Neural crest cell (in vitro differentiated cells): Measurements from ENCODE around the gene FBXL2. TPM values are rescaled to one million over a fixed set of nuclear protein-coding genes. Genes with fewer than 3 reads are reported as not detected.

Experiments used
- DNase-seq: peaks from one replicate; pipeline ENCODE4 v3.0.0; 2021; ENCODE audit warnings: low read depth, mixed read lengths, low spot score
- H3K27ac Mint-ChIP-seq: one replicate; pipeline ENCODE4 v1.8.0; 2021; ENCODE audit warnings: mild to moderate bottlenecking, mixed read lengths; ENCODE audit not compliant: unreplicated experiment
- H3K27me3 Mint-ChIP-seq: 2 replicates; pipeline ENCODE4 v1.8.0; 2021; ENCODE audit warnings: low read depth, mild to moderate bottlenecking, mixed read lengths
- H3K36me3 Mint-ChIP-seq: 2 replicates; pipeline ENCODE4 v1.8.0; 2021; ENCODE audit warnings: low read depth, mild to moderate bottlenecking, mixed read lengths
- H3K4me1 Mint-ChIP-seq: 2 replicates; pipeline ENCODE4 v1.8.0; 2021; ENCODE audit warnings: mixed read lengths
- H3K4me3 Mint-ChIP-seq: one replicate; pipeline ENCODE4 v1.8.0; 2021; ENCODE audit warnings: mild to moderate bottlenecking, mixed read lengths
- H3K9me3 Mint-ChIP-seq: 2 replicates; pipeline ENCODE4 v1.8.0; 2021; ENCODE audit warnings: mixed read lengths
- total RNA-seq: library from RNA; stranded (reverse); gene quantifications from 2 replicates; pipeline ENCODE4 v1.2.1, GENCODE V29; 2021
- TF ChIP-seq, protein P1 (sequence below): fragments of 200-600 bp; sonication (generic); conservative IDR thresholded peaks from 2 replicates; pipeline ENCODE4 v1.5.0; 2021; ENCODE audit warnings: antibody characterized with exemption, mild to moderate bottlenecking

The FBXL2 gene
- total RNA-seq, 1 donor from 2014 or later, result 11.4 TPM

DNA sequence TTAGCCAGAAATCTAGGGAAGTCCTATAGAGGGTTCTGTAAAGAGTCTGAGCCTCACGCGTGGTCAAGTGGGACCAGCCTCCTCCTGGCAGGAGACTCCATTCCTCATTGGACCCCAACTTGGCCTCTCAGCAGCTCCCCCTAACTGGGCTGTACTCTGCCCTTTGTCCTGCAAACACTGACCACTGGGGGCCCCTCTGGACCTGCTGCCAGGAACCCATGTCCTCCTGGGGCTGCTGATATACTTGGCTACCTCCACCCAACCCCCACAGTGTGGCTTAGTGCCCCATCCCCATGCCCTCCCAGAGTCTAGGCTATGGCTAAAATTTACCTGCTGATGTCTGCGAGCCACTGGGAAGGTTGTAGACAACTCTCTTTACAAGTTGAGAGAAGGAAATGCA lies 100.2 kb downstream of the FBXL2 start:
- no peak overlapping the region for H3K4me3 Mint-ChIP-seq

DNA sequence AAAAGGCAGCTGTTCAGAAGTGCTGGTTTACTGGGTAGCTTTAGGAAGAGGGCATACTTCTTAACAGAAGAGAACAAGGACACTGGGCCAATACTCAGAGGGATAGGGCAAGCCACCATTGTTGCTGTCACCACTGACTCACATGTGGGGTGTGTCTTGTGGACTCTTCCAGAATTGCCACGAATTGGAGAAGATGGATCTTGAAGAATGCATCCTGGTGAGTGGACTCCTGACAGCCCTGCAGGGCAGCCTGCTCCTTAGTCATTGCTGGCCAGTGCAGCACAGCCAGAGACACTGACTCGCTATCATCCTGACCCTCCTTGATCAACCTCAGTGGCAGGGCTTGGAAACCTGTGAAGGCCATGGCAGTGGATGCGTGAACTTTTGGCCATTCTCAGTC lies 100.7 kb downstream of the FBXL2 start:
- H3K36me3 Mint-ChIP-seq, result peaks cover 9% of the 10 kb centered on the region
- DNase-seq, result no peak
- H3K4me3 Mint-ChIP-seq, result no peak overlapping the region
- H3K27ac Mint-ChIP-seq, result no peak overlapping the region
- H3K9me3 Mint-ChIP-seq, result no peaks in the 10 kb centered on the region
- H3K4me1 Mint-ChIP-seq, result no peaks in the 10 kb centered on the region
- H3K27me3 Mint-ChIP-seq, result no peaks in the 10 kb centered on the region
- TF ChIP-seq, protein P1, sequence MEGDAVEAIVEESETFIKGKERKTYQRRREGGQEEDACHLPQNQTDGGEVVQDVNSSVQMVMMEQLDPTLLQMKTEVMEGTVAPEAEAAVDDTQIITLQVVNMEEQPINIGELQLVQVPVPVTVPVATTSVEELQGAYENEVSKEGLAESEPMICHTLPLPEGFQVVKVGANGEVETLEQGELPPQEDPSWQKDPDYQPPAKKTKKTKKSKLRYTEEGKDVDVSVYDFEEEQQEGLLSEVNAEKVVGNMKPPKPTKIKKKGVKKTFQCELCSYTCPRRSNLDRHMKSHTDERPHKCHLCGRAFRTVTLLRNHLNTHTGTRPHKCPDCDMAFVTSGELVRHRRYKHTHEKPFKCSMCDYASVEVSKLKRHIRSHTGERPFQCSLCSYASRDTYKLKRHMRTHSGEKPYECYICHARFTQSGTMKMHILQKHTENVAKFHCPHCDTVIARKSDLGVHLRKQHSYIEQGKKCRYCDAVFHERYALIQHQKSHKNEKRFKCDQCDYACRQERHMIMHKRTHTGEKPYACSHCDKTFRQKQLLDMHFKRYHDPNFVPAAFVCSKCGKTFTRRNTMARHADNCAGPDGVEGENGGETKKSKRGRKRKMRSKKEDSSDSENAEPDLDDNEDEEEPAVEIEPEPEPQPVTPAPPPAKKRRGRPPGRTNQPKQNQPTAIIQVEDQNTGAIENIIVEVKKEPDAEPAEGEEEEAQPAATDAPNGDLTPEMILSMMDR, result no peak

More for the DNA sequence above, 100.2 kb downstream of the FBXL2 start:
- H3K27ac Mint-ChIP-seq, result no peak overlapping the region
- TF ChIP-seq, protein P1, result no peak
- H3K36me3 Mint-ChIP-seq, result peaks cover 10% of the 10 kb centered on the region
- no peaks in the 10 kb centered on the region for H3K9me3 Mint-ChIP-seq
- no peak for DNase-seq
- H3K27me3 Mint-ChIP-seq, result no peaks in the 10 kb centered on the region
- no peaks in the 10 kb centered on the region for H3K4me1 Mint-ChIP-seq

DNA sequence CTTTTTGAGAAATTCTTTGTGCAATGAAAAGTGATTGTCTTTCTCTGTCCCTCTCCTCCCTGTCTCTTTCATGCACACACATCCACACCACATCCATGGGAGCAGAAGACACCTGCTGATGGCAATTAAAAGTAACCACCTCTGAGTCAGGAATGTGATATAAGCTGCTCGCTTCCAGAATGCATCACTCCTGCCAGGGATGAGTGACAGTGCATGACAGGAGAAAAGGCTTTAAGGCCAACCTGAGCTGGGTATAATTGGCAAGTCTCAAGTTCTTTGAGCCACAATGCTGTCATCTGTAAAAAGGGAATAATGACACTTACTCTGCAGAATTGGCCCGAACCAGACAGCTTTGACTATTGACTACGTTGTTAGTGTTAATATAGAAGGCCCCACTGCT lies 103.4 kb downstream of the FBXL2 start:
- Mint-ChIP-seq H3K9me3 (no peaks in the 10 kb centered on the region), H3K27ac (peak overlapping the region; percentile 35), H3K27me3 (no peaks in the 10 kb centered on the region), H3K4me3 (no peak overlapping the region), H3K4me1 (no peaks in the 10 kb centered on the region), H3K36me3 (peaks cover 10% of the 10 kb centered on the region)
- no peak for DNase-seq
- TF ChIP-seq, protein P1, result no peak

DNA sequence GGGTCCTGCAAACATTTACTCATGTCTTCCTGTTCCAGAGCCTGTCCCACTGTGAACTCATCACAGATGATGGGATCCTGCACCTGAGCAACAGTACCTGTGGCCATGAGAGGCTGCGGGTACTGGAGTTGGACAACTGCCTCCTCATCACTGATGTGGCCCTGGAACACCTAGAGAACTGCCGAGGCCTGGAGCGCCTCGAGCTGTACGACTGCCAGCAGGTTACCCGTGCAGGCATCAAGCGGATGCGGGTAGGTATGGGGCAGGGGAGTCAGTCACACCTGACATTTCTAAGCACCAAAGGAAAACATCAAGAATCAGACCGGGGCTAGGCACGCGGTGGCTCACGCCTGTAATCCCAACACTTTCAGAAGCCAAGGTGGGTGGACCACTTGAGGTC lies 106.7 kb downstream of the FBXL2 start:
- Mint-ChIP-seq H3K4me1 (no peaks in the 10 kb centered on the region), H3K36me3 (peaks cover 8% of the 10 kb centered on the region), H3K27me3 (no peaks in the 10 kb centered on the region), H3K4me3 (no peak overlapping the region), H3K27ac (no peak overlapping the region), H3K9me3 (no peaks in the 10 kb centered on the region)
- TF ChIP-seq, protein P1, result no peak
- no peak for DNase-seq

DNA sequence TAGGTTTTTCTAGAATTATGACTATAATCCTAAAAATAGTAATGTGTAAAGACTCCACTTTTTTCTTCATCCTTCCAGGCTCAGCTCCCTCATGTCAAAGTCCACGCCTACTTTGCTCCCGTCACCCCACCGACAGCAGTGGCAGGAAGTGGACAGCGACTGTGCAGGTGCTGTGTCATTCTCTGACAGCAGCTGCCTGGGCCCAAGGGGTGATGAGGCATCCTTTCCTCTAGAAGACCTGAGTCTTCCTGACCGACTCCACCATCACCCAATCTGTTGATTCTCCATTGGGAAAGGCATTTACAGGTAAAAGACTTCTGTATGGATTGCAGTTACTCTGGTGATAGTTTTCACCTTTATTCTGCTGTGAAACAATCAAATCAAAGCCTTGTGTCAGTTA lies 108.2 kb downstream of the FBXL2 start:
- Mint-ChIP-seq H3K27me3 (no peaks in the 10 kb centered on the region), H3K36me3 (peaks cover 11% of the 10 kb centered on the region), H3K27ac (no peak overlapping the region), H3K4me1 (no peaks in the 10 kb centered on the region), H3K9me3 (no peaks in the 10 kb centered on the region), H3K4me3 (no peak overlapping the region)
- no peak for DNase-seq
- TF ChIP-seq, protein P1, result no peak

DNA sequence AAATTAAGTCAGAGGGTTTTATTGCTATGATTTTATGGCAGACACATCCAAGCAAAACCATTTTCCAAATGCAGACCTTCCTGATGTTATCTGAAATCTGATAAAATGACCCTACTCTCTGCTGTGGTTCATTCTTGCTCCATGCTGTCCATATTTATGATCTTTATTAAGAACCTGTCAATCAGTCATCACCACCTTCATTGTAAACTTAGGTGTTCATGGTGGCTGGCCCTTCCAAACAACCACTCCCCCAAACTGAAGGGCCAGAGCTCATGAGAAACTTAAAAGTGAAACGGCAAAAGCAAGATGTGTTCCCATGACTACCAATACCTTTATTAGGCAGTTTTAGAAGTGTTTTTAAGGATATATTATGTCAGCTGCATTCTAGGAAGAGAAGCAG lies 109.4 kb downstream of the FBXL2 start:
- Mint-ChIP-seq H3K36me3 (peaks cover 8% of the 10 kb centered on the region), H3K27me3 (no peaks in the 10 kb centered on the region), H3K27ac (no peak overlapping the region), H3K4me1 (no peaks in the 10 kb centered on the region), H3K4me3 (no peak overlapping the region), H3K9me3 (no peaks in the 10 kb centered on the region)
- TF ChIP-seq, protein P1, result no peak
- DNase-seq, result no peak
